HG02610 (cell line): ENCODE measurements around the gene DGCR2.

ENCODE experiments used
- ATAC-seq: cut with Tn5 transposase; IDR thresholded peaks from one replicate; pipeline ENCODE4 v1.9.1; 2021; ENCODE audit warnings: mild to moderate bottlenecking, moderate library complexity; ENCODE audit not compliant: unreplicated experiment

DGCR2 gene

GRCh38 chr22:19128946-19129727 lies 6.9 kb upstream of the DGCR2 start:
- ATAC-seq, result no peak

- ATAC-seq, result no peak
These were observed 5.8 kb upstream of the DGCR2 start for GRCh38 chr22:19128009-19128401.

- no peak for ATAC-seq
These were observed 5.3 kb upstream of the DGCR2 start for GRCh38 chr22:19127329-19128008.

GRCh38 chr22:19126309-19127273 lies 4.4 kb upstream of the DGCR2 start:
- ATAC-seq, result no peak

GRCh38 chr22:19125474-19126308 lies 3.5 kb upstream of the DGCR2 start:
- no peak for ATAC-seq

GRCh38 chr22:19125011-19125410 lies 2.8 kb upstream of the DGCR2 start:
- no peak for ATAC-seq

GRCh38 chr22:19124377-19124776 lies 2.2 kb upstream of the DGCR2 start:
- ATAC-seq, result no peak

- no peak for ATAC-seq
These were observed 1.7 kb upstream of the DGCR2 start for GRCh38 chr22:19123936-19124335.

GRCh38 chr22:19122752-19123492 lies 710 bp upstream of the DGCR2 start:
- ATAC-seq, result no peak

- ATAC-seq, result peak; percentile 6
These were observed 525 bp downstream of the DGCR2 start for GRCh38 chr22:19121631-19122142.

- ATAC-seq, result peak; percentile 9
These were observed 1.2 kb downstream of the DGCR2 start for GRCh38 chr22:19120829-19121630.

GRCh38 chr22:19119949-19120348 lies 2.3 kb downstream of the DGCR2 start:
- no peak for ATAC-seq

- ATAC-seq, result no peak
These were observed 3.8 kb downstream of the DGCR2 start for GRCh38 chr22:19118329-19118880.

GRCh38 chr22:19117111-19117512 lies 5.1 kb downstream of the DGCR2 start:
- no peak for ATAC-seq

- no peak for ATAC-seq
These were observed 6.6 kb downstream of the DGCR2 start for GRCh38 chr22:19115628-19116027.

GRCh38 chr22:19114984-19115552 lies 7.1 kb downstream of the DGCR2 start:
- ATAC-seq, result no peak

- no peak for ATAC-seq
These were observed 8.8 kb downstream of the DGCR2 start for GRCh38 chr22:19113429-19113828.

GRCh38 chr22:19111584-19111983 lies 10.6 kb downstream of the DGCR2 start:
- no peak for ATAC-seq
